Stomach (tissue), 9 donors: ENCODE measurements around the gene ACO1. TPM values are rescaled to one million over a fixed set of nuclear protein-coding genes. Genes with fewer than 3 reads are reported as not detected.

ENCODE experiments used
- DNase-seq, 2 donors: peaks; one replicate each; pipeline versions ENCODE4 v3.0.0 to v3.0.0-alpha.2; 2013 to 2019
- H3K27ac ChIP-seq, 5 donors: fragments of 200-600 bp in 4 of 5; sonication (generic) in 4 of 5; one replicate each; pipeline ENCODE4 v1.5.1; 2013 to 2019; ENCODE audit warnings: mild to moderate bottlenecking in 1 of 5, moderate library complexity in 1 of 5
- H3K27me3 ChIP-seq, 3 donors: fragments of 200-600 bp; sonication (generic); one replicate each; pipeline ENCODE4 v1.5.1; 2017 to 2019; ENCODE audit warnings: mixed run types in 1 of 3
- H3K36me3 ChIP-seq, 4 donors: fragments of 200-600 bp; sonication (generic); 1 replicate in 3 of 4; 2 replicates in 1 of 4; pipeline ENCODE4 v1.5.1; 2016 to 2019
- H3K4me1 ChIP-seq, 4 donors: fragments of 200-600 bp; sonication (generic); one replicate each; pipeline ENCODE4 v1.5.1; 2016 to 2019
- H3K4me3 ChIP-seq, 4 donors: fragments of 200-600 bp; sonication (generic) in 3 of 4; one replicate each; pipeline ENCODE4 v1.5.1; 2016 to 2019; ENCODE audit warnings: mild to moderate bottlenecking in 1 of 4
- H3K9me3 ChIP-seq, 4 donors: fragments of 200-600 bp; sonication (generic); one replicate each; pipeline ENCODE4 v1.5.1; 2016 to 2019
- EP300 ChIP-seq: sonication (generic); formaldehyde crosslinking; IDR thresholded peaks from one replicate; pipeline ENCODE4 v1.6.1; 2017; ENCODE audit warnings: antibody characterized with exemption
- POLR2A ChIP-seq, 4 donors: fragments of 450-650 bp; IDR thresholded peaks; one replicate each; pipeline ENCODE4 v1.6.1; 2016; ENCODE audit warnings: antibody characterized with exemption in 4 of 4, control low read depth in 2 of 4, mild to moderate bottlenecking in 1 of 4, moderate library complexity in 1 of 4
- POLR2AphosphoS5 ChIP-seq, 3 donors: sonication (generic); formaldehyde crosslinking; IDR thresholded peaks; one replicate each; pipeline ENCODE4 v1.6.1; 2016; ENCODE audit warnings: antibody characterized with exemption in 3 of 3
- WGBS, 5 donors: extraction: QIAGEN DNeasy Blood & Tissue Kit in 3 of 5; methylation state at CpG; one replicate each; pipeline versions ENCODE4 v1.1.5 to v1.1.7; 2013 to 2018; 5-methylcytosine and 5-hydroxymethylcytosine counted together
- intact Hi-C: fragments of 100-400 bp; cut with DNase I; formaldehyde crosslinking; loops from one replicate; pipeline ENCODE4 v1.15.1; 2023; ENCODE audit warnings: low total_unique reads
- polyA plus RNA-seq, 3 donors: library from polyadenylated mRNA; stranded (reverse); fragments of 200-250 nt; gene quantifications; one replicate each; pipeline ENCODE4 v1.2.3, GENCODE V29; 2013
- total RNA-seq, 5 donors: library from RNA; depleted of rRNA; stranded (reverse); fragments of >200 nt; gene quantifications; one replicate each; pipeline versions ENCODE4 v1.1.0 to v1.2.3, GENCODE V29; 2014 to 2016
- TF ChIP-seq, protein P1 (sequence below), 7 experiments: fragments of 450-650 bp in 4 of 7; fragments of 200-600 bp in 3 of 7; sonication (generic) in 3 of 7; IDR thresholded peaks; one replicate each; pipeline ENCODE4 v1.5.1; 2016 to 2019; ENCODE audit warnings: antibody characterized with exemption in 7 of 7, control low read depth in 2 of 7, mild to moderate bottlenecking in 1 of 7
- donor health status: healthy with polysubstance abuse.
- donor health status: Bipolar disorder and iron deficiency.
- donor health status: healthy.

Gene ACO1
- total and polyA plus RNA-seq, 8 donors: 5.8 to 44.2 (median 17.8) TPM

DNA sequence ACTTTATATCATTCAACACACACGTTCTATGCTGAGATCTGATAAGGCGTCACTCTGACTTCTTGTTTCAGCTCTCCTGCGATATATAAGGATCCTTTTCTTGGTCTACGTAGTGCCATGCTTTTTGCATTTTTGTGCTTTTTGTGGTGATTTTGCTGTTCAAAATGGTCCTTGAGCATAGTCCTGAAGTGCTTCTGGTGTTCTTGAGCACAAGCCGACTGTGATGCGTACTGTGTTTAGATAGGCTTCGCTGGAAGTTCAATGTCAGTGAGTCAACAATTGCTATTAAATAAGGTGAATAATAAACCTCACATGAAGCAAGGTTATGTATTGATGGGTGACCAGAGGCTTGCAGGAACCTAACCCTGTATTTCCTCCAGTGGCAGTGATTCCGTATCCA is 46.8 kb downstream of the ACO1 start:
- peaks cover 25 to 98% (median 87%) of the 10 kb centered on the region in 4 donors for H3K36me3 ChIP-seq
- no peaks in the 10 kb centered on the region for H3K9me3 ChIP-seq
- H3K27ac ChIP-seq: no peak overlapping the region
- intact Hi-C loops: no loop called here
- TF ChIP-seq EP300 (no peak), POLR2AphosphoS5 (IDR thresholded peaks at IDR 0.05) (no peak), POLR2A (IDR thresholded peaks at IDR 0.05) (no peak)
- TF ChIP-seq, protein P1, sequence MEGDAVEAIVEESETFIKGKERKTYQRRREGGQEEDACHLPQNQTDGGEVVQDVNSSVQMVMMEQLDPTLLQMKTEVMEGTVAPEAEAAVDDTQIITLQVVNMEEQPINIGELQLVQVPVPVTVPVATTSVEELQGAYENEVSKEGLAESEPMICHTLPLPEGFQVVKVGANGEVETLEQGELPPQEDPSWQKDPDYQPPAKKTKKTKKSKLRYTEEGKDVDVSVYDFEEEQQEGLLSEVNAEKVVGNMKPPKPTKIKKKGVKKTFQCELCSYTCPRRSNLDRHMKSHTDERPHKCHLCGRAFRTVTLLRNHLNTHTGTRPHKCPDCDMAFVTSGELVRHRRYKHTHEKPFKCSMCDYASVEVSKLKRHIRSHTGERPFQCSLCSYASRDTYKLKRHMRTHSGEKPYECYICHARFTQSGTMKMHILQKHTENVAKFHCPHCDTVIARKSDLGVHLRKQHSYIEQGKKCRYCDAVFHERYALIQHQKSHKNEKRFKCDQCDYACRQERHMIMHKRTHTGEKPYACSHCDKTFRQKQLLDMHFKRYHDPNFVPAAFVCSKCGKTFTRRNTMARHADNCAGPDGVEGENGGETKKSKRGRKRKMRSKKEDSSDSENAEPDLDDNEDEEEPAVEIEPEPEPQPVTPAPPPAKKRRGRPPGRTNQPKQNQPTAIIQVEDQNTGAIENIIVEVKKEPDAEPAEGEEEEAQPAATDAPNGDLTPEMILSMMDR (IDR thresholded peaks at IDR 0.05): no peak
- no peaks in the 10 kb centered on the region for H3K27me3 ChIP-seq
- 91 to 93% (median 91%) methylated on average over 8 of the region's 8 CpGs for WGBS, 5 donors
- peaks cover 0 to 18% (median 7%) of the 10 kb centered on the region in 4 donors for H3K4me1 ChIP-seq
- no peak overlapping the region for H3K4me3 ChIP-seq
- no peak for DNase-seq

DNA sequence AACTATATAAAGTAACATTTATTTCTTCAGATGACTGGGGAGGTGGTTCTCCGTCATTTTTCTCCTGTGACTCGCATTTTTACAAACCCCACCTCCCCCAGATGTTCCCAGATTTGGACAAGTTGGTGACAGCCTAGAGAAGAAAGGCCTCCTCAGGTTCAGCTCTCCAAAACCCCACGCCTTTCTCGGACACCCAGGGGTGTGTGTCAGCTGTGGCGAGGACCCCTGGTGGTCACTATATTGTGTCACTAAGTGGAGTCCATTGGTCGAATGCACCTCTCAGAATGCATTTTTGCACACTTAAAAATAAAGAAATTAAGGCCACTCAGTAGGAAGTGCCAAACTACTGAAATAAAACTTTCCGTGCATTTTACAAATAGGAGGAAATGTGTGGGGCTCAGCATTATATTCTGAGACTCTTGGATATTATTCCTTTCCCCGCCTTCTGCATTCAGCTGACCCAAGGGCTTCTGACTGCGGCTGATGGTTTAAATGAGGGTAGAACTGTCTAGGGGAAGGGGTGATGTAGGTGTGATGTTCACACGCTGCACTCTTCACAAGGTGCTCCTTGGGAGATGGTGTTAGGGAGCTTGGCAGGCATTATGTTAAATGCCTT is 47.6 kb downstream of the ACO1 start:
- TF ChIP-seq, protein P1 (IDR thresholded peaks at IDR 0.05): peak in 4 of 7 experiments; percentile 40 to 61 (median 52)
- TF ChIP-seq POLR2AphosphoS5 (IDR thresholded peaks at IDR 0.05) (peak in 1 of 3 donors; percentile 20), EP300 (no peak), POLR2A (IDR thresholded peaks at IDR 0.05) (no peak)
- Histone ChIP-seq H3K4me3 (no peak overlapping the region), H3K4me1 (peaks cover 0 to 10% (median 2%) of the 10 kb centered on the region in 4 donors), H3K36me3 (peaks cover 31 to 98% (median 90%) of the 10 kb centered on the region in 4 donors), H3K27me3 (no peaks in the 10 kb centered on the region), H3K9me3 (no peaks in the 10 kb centered on the region), H3K27ac (no peak overlapping the region)
- intact Hi-C loops: no loop called here
- WGBS, 5 donors: 62 to 71% (median 66%) methylated on average over 10 of the region's 10 CpGs
- peak; percentile 61 to 65 for DNase-seq

DNA sequence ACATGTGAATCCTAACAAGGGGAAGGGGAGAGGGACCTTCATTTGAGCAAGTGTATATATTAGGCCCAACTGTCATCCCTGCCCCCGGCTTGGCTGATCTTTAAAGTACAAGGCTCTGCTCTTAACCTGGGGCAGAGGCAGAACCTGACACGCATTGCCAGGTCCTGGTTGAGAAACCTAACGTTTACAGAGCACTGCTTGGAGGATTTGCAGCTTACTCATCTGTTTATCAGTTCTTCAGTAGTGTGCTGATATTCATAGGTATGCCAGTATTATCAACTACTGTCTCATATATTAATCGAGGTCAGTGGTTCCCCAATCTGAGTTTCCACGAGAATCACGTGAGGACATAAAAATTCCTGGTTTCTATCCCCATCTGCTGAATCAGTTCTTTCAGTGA is 50.4 kb downstream of the ACO1 start:
- TF ChIP-seq, protein P1 (IDR thresholded peaks at IDR 0.05): no peak
- TF ChIP-seq EP300: no peak
- TF ChIP-seq POLR2AphosphoS5 (IDR thresholded peaks at IDR 0.05): no peak
- TF ChIP-seq POLR2A (IDR thresholded peaks at IDR 0.05): no peak
- H3K4me1 ChIP-seq: no peaks in the 10 kb centered on the region
- no peak for DNase-seq
- peaks cover 37 to 100% (median 99%) of the 10 kb centered on the region in 4 donors for H3K36me3 ChIP-seq
- intact Hi-C loops: no loop called here
- H3K9me3 ChIP-seq: no peaks in the 10 kb centered on the region
- WGBS, 5 donors: 75 to 87% (median 83%) methylated on average over 6 of the region's 6 CpGs
- no peaks in the 10 kb centered on the region for H3K27me3 ChIP-seq
- no peak overlapping the region for H3K27ac ChIP-seq
- no peak overlapping the region for H3K4me3 ChIP-seq

DNA sequence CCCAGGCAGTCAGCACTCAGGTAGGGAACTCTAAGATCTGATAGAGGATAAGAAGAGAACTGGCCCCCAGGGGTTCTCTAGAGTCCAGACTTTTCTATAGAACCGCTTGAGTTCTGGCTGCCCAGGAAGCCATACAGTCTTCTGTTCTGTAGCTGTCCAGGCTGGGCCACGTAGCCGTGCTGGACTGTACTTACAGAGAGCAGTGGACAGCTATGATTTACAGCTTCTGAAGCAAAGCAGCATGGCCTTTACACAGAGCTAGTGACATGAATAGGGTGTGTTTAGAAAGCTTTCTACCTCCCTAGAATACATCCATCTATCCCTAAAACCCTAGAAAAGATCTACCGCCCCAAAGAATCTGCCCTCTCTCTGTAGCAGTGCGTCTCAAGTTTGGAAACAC is 57.2 kb downstream of the ACO1 start:
- H3K4me3 ChIP-seq: no peak overlapping the region
- WGBS, 5 donors: 80 to 84% (median 81%) methylated on average over 5 of the region's 5 CpGs
- DNase-seq: no peak
- no peaks in the 10 kb centered on the region for H3K4me1 ChIP-seq
- no peaks in the 10 kb centered on the region for H3K9me3 ChIP-seq
- TF ChIP-seq POLR2AphosphoS5 (IDR thresholded peaks at IDR 0.05) (no peak), POLR2A (IDR thresholded peaks at IDR 0.05) (no peak), EP300 (no peak)
- TF ChIP-seq, protein P1 (IDR thresholded peaks at IDR 0.05): no peak
- no peaks in the 10 kb centered on the region for H3K27me3 ChIP-seq
- no peak overlapping the region for H3K27ac ChIP-seq
- intact Hi-C loops: no loop called here
- H3K36me3 ChIP-seq: peaks cover 20 to 90% (median 86%) of the 10 kb centered on the region in 4 donors
